Measurements from ENCODE around the gene TWSG1.

GRCh38 chr18:9359796-9360195 is 25.2 kb downstream of the TWSG1 start:
- TF ChIP-seq CTCF (IDR thresholded peaks at IDR 0.05; ENCODE audit: insufficient read depth, low read length), result no peak
- no peak for TF ChIP-seq POLR2AphosphoS5 (IDR thresholded peaks at IDR 0.05; ENCODE audit: low read depth)
- no peak for TF ChIP-seq SPI1 (IDR thresholded peaks at IDR 0.05; ENCODE audit: borderline replicate concordance, low read depth)
